ENCODE data around the gene KLHL18. TPM values are rescaled to one million over a fixed set of nuclear protein-coding genes. Genes with fewer than 3 reads are reported as not detected.
"Not testable (repeated sequence)": the region's sequence is repeated elsewhere in the genome, so short reads cannot be mapped to it uniquely, and the experiment has no call there.

The KLHL18 gene
- total RNA-seq, 2 experiments from 2014 or later, result 28.8 to 32.6 TPM

DNA sequence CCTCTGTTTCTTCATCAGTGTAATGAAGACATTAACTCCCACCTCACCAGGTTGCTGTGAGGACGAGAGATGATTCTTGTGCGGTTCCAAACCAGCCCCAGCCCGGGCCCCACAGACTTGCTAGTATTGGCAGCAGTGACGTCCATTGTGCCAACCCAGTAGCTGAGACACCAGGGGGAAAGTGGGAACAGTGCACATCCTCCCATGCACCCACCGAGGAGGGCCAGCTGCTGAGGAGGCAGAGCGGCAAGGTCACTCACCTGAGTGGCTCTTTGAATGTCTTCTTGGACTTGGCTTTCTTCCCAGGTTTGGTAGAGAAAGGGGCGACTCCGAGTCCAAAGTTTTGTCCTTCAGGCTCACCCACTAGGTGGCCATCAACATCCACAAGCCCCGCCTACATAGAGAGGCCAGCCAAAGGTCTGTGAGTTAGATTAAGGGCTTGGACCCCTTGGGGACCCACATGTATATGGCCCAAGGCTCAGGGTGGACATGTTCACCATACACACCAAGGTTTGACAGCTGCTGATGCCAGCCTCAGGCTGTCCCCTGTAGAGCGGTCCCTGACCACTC, 38.1 kb upstream of the KLHL18 start:
- no peak for ATAC-seq
- H3K4me1 Mint-ChIP-seq (ENCODE audit: low read depth), result no peaks in the 10 kb centered on the region
- H3K27me3 Mint-ChIP-seq, result no peaks in the 10 kb centered on the region
- TF ChIP-seq, protein P1, sequence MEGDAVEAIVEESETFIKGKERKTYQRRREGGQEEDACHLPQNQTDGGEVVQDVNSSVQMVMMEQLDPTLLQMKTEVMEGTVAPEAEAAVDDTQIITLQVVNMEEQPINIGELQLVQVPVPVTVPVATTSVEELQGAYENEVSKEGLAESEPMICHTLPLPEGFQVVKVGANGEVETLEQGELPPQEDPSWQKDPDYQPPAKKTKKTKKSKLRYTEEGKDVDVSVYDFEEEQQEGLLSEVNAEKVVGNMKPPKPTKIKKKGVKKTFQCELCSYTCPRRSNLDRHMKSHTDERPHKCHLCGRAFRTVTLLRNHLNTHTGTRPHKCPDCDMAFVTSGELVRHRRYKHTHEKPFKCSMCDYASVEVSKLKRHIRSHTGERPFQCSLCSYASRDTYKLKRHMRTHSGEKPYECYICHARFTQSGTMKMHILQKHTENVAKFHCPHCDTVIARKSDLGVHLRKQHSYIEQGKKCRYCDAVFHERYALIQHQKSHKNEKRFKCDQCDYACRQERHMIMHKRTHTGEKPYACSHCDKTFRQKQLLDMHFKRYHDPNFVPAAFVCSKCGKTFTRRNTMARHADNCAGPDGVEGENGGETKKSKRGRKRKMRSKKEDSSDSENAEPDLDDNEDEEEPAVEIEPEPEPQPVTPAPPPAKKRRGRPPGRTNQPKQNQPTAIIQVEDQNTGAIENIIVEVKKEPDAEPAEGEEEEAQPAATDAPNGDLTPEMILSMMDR (IDR thresholded peaks at IDR 0.05), result no peak
- H3K9me3 Mint-ChIP-seq, result no peaks in the 10 kb centered on the region
- intact Hi-C loops (cut with micrococcal nuclease), result no loop called here
- POLR2A ChIA-PET, result interaction anchor here (1.0 kb wide), 1 partner anchor 26 kb away, joined by 4 read pairs; no protein-coding TSS in a partner anchor
- no peaks in the 10 kb centered on the region for H3K36me3 Mint-ChIP-seq (ENCODE audit: low read depth)
- CTCF ChIA-PET, result no interaction called here
- no peak overlapping the region for H3K4me3 Mint-ChIP-seq
- H3K27ac Mint-ChIP-seq, result no peak overlapping the region
- no peak for DNase-seq

DNA sequence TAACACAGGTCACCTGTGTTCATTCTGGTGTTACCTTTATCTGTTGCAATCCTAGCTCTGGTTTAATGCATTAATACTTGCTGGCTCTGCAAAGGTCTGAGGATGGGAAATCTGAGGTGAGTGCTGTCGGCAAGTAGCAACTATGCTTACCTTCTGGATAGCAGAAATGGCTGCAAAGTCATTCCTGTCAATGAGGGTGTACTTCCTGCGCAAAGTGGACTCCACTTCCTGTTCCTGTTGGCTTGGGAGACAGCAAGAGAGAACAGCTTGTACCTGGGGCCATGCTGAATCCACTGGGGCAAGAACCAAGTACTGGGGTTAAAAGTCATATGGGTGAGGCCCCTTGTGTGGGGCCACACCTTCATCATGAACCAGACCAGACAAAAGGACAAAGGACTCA, 37.5 kb upstream of the KLHL18 start:
- Mint-ChIP-seq H3K4me3 (no peak overlapping the region), H3K4me1 (ENCODE audit: low read depth) (no peaks in the 10 kb centered on the region), H3K27ac (no peak overlapping the region), H3K9me3 (no peaks in the 10 kb centered on the region), H3K36me3 (ENCODE audit: low read depth) (no peaks in the 10 kb centered on the region), H3K27me3 (no peaks in the 10 kb centered on the region)
- no peak for ATAC-seq
- ChIA-PET POLR2A (interaction anchor here (1.0 to 1.1 kb wide), 2 partner anchors 25 to 386 kb away, joined by 3 to 4 read pairs; no protein-coding TSS in a partner anchor), CTCF (no interaction called here)
- intact Hi-C loops (cut with micrococcal nuclease), result no loop called here
- DNase-seq, result no peak
- TF ChIP-seq, protein P1 (IDR thresholded peaks at IDR 0.05), result no peak

DNA sequence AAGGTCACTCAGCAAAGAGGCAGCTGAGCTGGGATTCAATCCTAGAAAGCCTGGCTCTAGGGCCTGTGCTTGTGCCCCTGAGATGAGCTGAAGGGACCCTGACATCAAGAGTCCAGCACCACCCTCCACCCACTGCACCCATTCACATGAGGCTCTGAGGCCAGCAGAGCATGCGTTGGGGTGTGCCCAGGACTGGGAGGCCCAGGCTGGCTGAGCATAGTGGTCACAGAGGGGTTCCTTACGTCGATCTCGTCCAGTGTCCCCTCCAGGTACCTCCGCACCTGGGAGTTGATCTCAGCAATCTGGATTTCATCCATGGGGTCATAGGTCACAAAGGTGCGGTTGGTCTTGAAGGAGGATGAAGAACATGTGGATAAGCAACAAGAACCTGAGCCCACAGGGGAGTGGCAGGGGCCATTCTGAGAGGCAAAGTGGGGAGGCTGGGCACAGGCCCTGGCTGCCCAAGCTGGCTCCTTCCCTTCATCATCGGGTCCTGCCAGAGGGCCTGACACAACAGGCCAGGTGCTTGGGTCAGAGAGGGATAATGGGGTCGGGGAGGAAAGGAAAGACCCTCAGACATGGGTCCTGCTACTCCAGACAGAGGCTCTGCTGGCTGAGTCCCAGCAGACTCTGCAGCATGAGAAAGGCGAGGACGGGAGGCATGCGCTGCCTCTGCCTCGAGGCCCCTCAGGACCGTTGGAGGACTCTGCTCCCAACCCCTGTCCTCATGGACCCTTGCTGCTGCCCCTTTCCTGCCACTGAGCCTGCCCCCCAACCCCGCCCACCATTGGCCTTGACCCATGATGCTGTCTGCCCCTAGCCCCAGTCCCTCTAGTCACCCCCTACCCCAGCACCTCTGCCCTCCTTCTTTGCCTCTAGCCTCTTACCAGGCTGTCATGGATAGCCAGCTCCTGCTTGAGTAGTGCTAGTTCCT, 35.3 kb upstream of the KLHL18 start:
- POLR2A ChIA-PET, result no interaction called here
- no peak for ATAC-seq
- H3K9me3 Mint-ChIP-seq, result no peaks in the 10 kb centered on the region

DNA sequence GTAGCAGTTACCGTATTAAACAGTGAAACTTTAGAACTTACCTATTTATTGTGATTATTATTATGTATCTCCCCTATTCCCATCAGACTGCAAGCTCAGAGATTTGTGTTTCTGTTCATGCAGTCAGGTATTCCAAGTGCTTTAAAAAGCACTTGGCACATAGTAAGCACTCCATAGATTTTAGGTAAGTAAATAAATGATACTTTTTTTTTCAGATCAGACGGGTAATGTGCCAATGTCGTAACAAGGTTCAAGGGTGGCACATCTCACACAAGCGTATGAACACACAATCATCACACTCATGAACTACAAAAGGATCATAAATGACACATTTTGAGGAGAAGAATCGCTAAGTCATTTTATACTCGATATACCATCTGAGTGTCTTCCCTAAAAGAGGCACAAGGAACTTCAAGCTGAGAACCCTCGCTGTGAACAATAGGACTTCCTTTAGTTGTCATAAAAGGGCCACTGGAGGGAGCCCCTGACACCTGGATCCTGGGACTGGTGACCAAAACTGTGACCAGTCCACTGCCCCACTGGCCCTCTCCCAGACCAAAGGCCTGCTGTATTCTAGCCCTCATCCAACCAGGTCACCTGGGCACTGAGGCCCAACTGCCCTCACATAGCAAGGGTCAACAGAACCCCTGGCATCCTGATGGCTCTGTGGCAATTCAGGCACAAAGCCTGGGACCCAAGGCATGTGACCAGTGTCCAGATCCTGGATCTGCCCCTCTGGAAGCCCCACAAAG, 32.3 kb upstream of the KLHL18 start:
- H3K4me1 Mint-ChIP-seq (ENCODE audit: low read depth), result no peaks in the 10 kb centered on the region
- no peak overlapping the region for H3K4me3 Mint-ChIP-seq
- no peaks in the 10 kb centered on the region for H3K9me3 Mint-ChIP-seq
- intact Hi-C loops (cut with micrococcal nuclease), result no loop called here
- H3K36me3 Mint-ChIP-seq (ENCODE audit: low read depth), result no peaks in the 10 kb centered on the region
- TF ChIP-seq, protein P1 (IDR thresholded peaks at IDR 0.05), result peak; percentile 18
- DNase-seq (peak; percentile 10), ATAC-seq (no peak)
- POLR2A ChIA-PET, result no interaction called here
- no peaks in the 10 kb centered on the region for H3K27me3 Mint-ChIP-seq
- H3K27ac Mint-ChIP-seq, result no peak overlapping the region
- CTCF ChIA-PET, result interaction anchor here (0.7 to 1.0 kb wide), 2 partner anchors 68 to 653 kb away, joined by 3 read pairs; no protein-coding TSS in a partner anchor

More for the DNA sequence above, 35.3 kb upstream of the KLHL18 start:
- H3K27me3 Mint-ChIP-seq, result no peaks in the 10 kb centered on the region
- no peak overlapping the region for H3K4me3 Mint-ChIP-seq
- TF ChIP-seq, protein P1 (IDR thresholded peaks at IDR 0.05), result no peak
- DNase-seq, result no peak
- H3K4me1 Mint-ChIP-seq (ENCODE audit: low read depth), result no peaks in the 10 kb centered on the region
- intact Hi-C loops (cut with micrococcal nuclease), result no loop called here
- no peaks in the 10 kb centered on the region for H3K36me3 Mint-ChIP-seq (ENCODE audit: low read depth)
- CTCF ChIA-PET, result no interaction called here
- H3K27ac Mint-ChIP-seq, result no peak overlapping the region

DNA sequence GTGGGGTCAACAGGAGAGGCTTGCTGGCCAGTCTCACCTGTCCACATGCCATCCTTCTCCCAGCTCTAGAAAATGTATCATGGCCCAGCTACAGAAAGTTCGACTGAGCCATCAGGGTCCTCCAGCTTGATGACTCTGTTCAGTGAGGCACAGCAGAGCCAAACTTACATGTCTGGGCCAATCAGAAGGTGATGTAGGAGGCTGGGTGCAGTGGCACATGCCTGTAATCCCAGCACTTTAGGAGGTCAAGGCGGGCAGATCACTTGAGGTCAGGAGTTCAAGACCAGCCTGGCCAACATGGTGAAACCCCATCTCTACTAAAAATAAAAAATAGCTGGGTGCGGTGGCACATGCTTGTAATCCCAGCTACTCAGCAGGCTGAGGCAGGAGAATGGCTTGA, 31.7 kb upstream of the KLHL18 start:
- CTCF ChIA-PET, result interaction anchor here (1.0 kb wide), 1 partner anchor 68 kb away, joined by 3 read pairs; no protein-coding TSS in a partner anchor
- H3K4me3 Mint-ChIP-seq; DNase-seq; H3K27ac Mint-ChIP-seq; intact Hi-C loops (cut with micrococcal nuclease); H3K27me3 Mint-ChIP-seq; POLR2A ChIA-PET; ATAC-seq; H3K36me3 Mint-ChIP-seq (ENCODE audit: low read depth); H3K9me3 Mint-ChIP-seq; H3K4me1 Mint-ChIP-seq (ENCODE audit: low read depth): not testable (repeated sequence)
